GM18951 (cell line): ENCODE results near the gene KRT82.
"Not testable (repeated sequence)": the region's sequence is repeated elsewhere in the genome, so short reads cannot be mapped to it uniquely, and the experiment has no call there.

Experiments
- POLR2A ChIP-seq: IDR thresholded peaks from 4 replicates; pipeline ENCODE4 v1.6.1; 2011; ENCODE audit warnings: mild to moderate bottlenecking; ENCODE audit not compliant: insufficient read length, insufficient read depth; ENCODE audit errors: extremely low read depth
- in situ Hi-C: fragments of 300-500 bp; cut with MboI; formaldehyde crosslinking; loops from one replicate; pipeline ENCODE4 v1.12.0; 2022; ENCODE audit warnings: low sequenced_read_pairs, mixed read lengths, inconsistent platforms; ENCODE audit not compliant: unreplicated experiment

KRT82 gene

DNA sequence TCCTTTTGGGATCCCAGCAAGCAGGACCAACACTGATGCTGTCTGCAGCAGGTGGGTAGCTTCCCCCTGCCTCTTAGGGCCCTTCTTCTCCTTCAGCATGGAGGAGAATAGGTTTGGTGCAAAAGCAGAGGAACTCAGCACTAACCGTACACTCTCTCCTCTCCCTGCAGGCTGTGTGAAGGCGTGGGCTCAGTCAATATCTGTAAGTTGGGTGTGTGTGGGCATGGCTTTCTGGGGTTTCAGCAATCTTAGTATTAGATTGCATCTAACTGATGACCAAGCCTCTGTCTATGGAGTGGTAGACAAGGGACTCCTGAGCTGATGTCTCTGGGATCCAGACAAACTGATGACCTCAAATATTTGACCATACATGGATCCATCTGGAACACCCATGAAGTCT lies 53.2 kb downstream of the KRT82 start:
- in situ Hi-C loops, result no loop called here
- TF ChIP-seq POLR2A, result no peak

DNA sequence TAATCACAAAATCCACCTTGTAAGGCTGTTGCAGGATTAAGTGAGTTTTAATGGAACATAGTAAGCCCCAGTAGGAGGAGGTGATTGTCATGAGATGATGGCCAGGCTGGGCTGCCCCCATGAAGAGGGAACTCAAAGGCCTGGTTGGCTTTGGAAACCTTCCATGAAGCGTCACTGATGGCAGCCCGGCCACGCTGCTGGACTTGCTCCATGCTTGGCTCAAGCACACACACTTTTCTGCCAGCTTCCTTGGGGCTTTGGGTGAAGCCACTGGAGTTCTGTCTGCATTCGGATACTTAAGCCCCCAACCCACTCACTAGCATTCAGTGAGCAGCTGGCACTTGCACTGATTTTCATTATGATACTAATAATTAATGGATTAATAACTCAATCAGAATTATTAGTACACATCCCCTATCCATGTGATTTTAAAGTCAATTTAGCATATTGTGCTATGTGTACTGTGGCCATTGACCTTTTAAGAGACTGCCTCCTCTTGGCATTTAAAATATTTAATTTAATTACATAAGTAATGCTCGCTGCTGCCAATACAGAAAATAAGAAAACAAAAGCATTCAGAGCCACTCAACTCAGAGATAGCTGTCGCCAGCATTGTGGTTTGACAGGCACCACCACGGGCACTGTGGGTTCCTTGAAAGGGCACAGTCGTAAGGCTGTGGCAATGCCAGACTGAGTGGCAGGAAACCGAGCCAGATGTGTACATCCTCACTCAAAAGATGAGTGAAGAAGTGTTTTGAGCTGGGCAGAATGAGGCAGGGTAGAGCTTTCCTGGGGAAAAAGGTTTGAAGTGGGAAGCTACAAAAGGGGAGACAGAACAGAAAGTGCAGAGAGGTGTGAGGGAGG lies 54.7 kb downstream of the KRT82 start:
- TF ChIP-seq POLR2A, result no peak
- in situ Hi-C loops, result no loop called here

DNA sequence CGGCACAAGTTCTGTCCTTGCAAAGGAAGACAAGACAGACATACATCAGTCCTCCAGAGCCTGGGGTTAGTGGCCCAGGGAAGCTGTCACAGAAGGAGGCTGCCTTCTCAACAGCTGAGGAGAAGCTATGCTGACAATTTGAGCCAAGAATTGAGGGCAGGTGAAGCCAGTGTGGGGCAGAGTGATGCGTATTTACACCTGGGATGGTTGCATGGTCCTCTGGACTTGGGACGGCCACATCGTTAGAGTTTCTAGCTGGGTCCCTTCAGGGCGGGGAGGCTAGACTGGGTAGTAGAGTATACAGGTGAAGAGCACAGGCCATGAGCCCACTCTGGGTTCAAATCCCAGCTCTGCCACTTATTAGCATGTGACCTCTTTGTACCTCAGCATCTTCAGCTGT lies 55.3 kb downstream of the KRT82 start:
- in situ Hi-C loops, result no loop called here

DNA sequence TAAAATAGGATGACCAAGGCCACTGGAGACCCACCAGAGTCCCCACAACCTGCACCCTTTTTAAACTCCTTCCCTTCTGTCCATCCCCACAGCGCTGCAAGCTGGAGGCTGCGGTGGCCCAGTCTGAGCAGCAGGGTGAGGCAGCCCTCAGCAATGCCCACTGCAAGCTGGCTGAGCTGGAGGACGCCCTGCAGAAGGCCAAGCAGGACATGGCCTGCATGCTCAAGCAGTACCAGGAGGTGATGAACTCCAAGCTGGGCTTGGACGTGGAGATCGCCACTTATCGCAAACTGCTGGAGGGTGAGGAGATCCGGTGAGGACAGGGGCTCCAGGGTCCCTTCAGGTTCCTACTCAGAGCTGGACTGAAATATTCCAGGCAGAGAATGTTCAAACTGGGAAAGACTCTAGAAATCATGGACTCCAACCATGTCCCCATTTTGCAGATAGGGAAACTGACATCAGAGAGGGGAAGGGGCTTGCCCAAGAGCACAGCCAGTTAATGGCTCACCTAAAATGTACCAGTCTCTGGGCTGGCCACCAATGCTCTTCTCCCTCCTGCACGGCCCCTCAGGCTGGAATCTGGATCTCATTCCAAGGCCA lies 56.0 kb downstream of the KRT82 start:
- TF ChIP-seq POLR2A, result no peak
- in situ Hi-C loops, result no loop called here

More for the DNA sequence above, 55.3 kb downstream of the KRT82 start:
- no peak for TF ChIP-seq POLR2A

DNA sequence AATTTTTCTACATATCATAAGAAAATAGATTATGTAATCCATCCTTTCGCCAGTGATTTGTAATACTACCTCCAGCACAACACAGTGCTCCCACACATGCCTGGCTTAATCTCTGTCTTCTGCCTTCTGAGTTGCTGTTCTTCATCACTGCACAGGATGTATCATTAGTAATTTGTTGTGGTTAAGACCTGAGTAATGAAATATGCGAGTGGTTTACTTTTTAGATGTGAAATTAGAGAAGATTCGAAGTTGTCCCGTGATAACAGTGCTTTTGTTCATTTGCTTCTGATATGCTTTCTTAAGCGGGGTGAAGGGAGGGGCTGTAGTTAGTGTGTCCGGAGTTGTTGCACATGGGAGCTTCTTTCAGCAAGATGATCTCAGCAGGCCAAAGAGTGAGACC lies 56.9 kb downstream of the KRT82 start:
- no peak for TF ChIP-seq POLR2A
- in situ Hi-C loops, result no loop called here

DNA sequence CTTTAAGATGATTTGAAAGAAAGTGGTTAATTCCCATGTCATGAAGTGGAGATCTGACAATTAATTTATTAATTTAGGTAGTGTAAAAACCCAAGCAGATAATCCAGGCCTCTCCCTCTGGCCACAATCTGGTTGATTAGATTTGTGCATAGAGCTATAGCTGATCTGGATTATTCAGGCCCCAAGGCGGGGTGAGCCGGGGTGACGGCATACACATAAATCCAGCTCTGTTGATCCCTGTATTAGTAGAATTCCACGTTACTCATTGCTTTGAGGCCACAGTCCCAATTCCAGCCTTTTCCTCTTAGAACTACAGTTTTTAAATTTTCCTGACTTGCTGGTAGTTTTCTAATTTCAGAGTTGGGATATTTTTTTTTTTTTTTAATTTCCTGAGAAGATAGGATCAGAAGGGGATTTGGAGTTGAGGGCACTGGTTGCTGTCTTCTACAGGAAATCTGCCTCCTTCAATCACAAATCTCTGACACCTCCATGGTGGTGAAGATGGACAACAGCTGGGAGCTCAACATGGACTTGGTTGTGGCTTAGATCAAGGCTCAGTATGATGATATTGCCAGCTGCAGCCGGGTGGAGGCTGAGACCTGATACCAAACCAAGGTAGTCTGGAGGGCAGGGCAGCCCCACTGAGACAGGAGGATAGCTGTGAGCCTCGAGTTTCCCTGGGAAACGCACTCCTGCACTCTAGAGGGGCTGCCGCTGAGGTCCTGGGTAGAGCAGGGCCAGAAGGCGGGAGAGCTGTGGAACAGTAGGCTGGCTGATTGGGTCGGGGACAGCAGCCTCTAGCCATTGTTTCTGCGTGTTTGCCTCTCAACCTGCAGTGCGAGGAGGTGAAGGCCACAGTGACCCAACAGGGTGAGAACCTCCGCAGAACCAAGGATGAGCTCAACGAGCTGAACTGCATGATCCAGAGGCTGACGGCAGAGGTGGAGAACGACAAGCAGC lies 58.3 kb downstream of the KRT82 start:
- no peak for TF ChIP-seq POLR2A
- in situ Hi-C loops, result no loop called here

DNA sequence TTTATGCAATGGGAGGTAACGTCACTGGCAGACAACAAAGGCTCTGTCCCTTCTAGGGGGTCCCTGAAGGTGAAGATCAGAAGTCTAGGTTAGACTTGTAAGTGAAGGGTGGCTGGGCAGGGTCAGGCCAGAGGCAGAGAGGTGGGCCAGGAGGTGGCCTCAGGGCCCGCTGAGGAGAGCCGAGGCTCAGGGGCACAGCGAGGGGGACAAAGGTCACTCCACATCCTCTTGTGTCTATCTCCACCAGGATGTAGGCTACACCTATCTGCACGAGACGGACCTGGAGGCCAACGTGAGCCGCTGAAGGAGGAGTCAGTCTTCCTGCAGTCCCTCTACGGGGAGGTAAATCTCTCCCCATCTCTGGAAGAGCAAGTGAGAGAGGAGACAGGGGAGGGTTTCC lies 59.1 kb downstream of the KRT82 start:
- in situ Hi-C loops, result no loop called here
- no peak for TF ChIP-seq POLR2A

DNA sequence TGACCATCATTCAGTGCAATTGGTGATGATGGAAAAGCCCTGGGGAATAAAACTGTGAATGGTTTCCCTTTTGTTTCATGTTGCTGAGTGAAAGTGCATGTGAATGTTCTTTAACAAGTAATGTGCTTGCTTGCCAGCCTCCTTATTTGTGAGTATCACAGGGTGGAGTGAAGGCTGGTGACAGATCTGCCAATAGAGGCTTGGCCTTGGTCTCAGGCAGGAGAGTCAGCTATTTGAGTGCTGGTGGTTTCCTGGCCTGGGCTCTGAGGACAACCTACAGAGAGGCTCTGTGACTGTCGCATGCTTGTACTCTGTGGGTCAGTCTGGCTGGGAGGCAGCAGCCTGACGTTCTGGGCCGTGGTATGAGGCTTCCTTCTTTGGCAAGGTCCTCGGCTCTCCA lies 59.5 kb downstream of the KRT82 start:
- in situ Hi-C loops, result no loop called here
- no peak for TF ChIP-seq POLR2A

DNA sequence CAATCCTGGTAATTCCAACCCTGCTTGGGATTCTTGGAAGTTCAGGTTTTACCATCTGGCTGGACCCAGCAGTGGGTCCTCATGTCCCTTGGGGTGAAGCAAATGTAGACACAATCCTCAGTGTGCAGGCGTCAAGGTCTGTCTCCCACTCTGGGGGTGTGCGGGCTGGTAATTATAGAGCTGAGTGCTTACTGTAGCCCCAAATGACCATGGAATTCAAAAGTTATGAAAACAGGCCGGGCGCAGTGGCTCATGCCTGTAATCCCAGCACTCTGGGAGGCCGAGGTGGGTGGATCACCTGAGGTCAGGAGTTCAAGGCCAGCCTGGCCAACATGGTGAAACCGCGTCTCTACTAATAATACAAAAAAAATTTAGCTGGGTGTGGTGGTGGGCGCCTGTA lies 61.1 kb downstream of the KRT82 start:
- in situ Hi-C loops, result not testable (repeated sequence)

DNA sequence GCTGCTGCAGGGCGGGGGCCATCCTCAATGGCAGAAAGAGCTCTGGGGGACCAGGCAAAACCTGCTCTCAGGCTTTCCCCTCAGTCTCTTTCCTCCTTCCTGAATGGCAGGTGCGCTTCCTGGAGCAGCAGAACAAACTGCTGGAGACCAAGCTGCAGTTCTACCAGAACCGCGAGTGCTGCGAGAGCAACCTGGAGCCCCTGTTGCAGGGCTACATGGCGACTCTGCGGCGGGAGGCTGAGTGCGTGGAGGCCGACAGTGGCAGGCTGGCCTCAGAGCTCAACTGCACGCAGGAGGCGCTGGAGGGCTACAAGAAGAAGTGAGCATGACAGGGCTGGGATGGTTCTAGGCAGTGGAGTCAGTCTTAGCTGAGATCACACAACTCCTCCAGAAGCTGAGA lies 62.0 kb downstream of the KRT82 start:
- no peak for TF ChIP-seq POLR2A
- in situ Hi-C loops, result no loop called here
